Measurements from ENCODE around the gene IL17RA.
A peak's percentile ranks its signal among the peaks of the same experiment; 100 is the strongest.
"Not testable (repeated sequence)": the region's sequence is repeated elsewhere in the genome, so short reads cannot be mapped to it uniquely, and the experiment has no call there.

Gene IL17RA

DNA sequence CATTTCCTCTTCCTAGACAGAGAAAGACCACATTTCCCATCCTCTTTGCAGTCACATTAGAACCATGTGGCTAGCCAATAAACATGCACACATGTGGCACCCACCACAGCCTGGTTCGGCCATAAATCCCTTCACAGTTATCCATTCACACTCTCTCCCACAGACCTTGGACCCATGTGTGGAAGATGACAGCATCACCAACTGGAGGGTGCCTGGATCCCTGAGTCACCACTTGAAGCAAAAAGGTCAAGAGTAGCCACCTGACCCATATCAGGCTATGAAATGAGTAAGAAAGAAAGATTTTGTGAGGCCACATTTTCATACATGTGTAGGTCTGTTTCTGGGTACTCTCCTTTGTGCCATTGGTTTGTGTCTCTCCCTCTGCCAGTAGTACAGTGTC, 45.4 kb downstream of the IL17RA start:
- no peak for DNase-seq

DNA sequence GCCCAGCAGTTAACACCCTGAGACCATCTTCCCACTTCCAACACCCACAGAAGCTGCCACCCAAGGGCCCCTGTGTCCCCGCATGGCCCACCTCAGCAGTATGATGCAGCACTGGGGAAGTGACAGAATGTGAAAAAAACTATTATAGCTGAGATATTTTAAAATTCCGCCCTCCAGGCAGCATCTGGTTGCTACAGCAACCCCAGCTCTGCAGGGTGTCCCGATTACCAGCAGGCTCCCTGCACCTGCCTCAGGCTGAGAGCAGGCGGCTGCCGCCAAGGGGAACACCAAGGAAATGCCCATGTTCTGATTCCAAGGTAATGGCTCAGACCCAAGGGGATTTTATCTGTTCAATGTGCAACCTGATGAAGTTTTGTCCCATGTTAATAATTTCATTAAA, 46.9 kb downstream of the IL17RA start:
- no peak for DNase-seq

DNA sequence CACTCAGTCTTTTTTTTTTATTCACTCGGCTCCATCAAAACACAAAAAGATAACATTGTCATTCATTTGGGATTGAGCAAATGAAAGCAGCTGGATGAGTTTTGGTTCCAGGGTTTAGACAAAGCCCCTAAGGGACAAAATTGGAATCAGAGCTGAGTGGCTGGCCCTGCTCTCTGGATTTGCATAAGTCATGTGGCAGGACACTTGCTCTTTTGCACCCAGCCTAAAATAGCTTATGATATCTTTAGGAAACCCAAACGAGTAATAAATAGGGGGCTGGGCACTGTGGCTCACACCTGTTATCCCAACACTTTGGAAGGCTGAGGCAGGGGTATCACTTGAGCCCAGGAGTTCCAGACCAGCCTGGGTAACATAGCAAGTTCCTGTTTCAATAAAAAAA, 47.3 kb downstream of the IL17RA start:
- DNase-seq = no peak

DNA sequence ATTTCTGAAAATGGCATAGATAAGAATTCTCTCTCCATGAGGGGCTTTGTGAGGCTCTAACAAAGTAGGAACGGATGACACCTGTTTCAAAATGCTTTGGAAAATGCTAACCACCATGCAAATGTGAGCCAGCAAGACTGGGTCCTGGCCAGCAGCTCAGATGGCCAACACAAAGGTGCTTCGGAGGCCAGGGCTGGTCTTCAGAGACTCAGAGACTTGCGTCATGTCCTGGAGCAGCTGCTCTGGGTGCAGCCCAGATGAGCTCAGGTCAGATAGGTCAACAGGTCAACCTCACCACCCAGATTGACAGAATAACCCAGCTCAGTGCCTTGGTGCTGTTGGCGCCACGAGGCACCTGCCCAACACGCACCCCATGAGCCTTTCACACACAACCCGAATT, 48.3 kb downstream of the IL17RA start:
- no peak for DNase-seq

DNA sequence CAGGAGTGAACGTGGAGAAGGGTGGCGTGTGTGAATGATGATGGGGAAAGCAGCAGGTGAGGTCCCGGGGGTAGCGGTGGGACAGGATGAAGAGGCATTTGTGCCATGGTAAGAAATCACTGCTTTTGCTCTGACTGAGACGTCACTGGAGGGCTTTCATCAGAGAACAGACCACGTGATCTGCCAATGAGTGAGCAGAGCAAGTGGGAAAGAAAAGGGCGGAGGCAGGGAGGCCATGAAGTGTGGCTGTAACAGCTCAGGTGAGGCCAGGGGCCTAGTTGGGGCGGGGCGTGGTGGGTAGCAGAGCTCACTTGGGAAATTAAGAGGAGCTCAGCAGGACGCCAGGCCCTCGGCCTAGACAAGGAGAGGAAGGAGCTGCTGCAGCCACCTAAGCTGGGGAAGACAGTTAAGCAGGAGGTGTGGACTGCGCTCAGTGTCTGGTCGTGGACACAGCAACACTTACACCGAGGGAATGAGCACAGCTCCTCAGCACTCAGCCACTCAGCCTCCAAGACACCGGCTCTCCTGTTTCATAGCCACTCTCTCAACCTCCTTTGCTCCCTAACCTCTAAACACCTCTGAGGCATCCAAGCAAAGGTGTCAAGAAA, 50.5 kb downstream of the IL17RA start:
- DNase-seq = no peak

DNA sequence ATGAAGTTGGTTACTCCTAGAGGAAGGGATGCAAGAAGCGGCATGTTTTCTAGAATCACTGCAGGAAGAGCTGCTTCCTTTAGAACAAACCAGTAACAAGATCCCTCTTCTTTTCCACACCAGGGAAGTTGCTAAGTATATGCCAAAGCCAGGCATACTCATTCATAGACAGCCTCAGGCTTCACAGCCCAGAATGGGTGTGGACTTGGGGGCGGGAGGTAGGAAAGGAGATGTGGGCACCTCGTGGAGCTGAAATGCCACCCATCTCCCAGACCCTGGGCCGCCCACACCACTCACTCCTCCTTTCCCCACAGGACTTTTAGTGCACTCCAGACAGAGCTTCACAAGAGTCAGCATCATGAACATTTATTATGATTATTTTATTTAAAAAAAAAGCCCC, 52.4 kb downstream of the IL17RA start:
- no peak for DNase-seq

DNA sequence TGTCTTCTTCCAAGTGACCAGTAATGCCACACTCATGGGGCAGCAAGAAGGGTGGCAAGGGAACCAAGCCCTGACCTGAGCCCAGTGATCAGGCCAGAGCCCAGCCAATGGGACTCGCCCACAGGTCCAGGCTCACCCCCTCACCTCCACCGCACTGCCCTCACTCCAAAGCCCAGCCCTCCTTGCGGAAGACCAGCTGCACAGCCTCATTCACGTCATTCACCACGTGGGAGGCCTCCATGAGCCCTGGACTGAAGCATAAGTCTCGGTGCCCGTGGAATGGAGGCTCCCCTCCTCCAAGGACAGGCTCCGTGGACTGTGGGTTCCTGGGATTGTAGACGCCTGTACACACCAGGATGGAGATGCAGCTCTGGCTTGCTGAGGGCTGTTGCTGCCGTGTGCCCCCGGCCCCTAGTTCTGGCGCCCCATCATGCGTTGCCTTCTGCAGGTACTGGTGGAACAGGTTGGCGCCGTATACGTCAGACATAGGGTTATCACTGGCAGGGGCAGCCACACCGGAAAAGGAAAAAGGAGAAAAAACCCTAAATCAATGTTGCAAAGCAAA, 53.1 kb downstream of the IL17RA start:
- DNase-seq = no peak

DNA sequence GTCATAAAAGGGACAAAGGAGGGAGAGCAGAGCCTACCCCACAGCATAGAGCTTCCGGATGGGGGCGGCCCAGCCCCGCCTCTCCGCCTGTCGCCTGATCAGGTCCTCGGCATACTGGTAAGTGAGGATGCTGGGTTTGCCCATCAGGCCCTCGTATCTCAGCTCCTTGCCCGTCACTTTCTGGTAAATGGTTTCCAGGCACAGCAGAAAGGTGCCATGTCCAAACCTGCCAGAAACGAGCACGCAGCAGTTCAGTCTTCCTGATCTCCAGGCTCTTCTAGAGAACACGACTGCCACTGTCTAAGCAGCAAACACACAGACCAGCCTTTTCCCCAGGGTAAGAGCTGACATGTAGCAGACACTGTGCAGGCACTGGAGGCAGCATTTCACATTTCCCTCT, 53.7 kb downstream of the IL17RA start:
- DNase-seq = no peak

DNA sequence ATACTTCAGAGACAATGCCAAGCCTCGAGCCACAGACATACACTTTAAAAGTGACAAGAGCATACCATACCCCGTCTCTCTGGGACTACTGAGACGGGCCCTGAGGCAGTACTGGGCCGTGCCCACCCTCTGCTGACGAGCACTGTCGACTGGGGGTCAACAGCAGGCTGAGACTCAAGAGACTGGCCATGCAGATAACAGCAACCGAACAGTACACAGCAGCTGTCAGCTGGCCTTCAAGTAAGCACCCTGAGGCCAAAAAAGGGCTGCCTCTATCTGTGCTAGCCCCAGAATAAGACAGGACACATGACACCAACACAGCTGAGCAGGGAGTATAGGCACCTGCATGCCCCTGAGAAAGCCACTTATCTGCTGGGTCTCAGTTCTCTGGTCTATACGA, 55.2 kb downstream of the IL17RA start:
- no peak for DNase-seq

DNA sequence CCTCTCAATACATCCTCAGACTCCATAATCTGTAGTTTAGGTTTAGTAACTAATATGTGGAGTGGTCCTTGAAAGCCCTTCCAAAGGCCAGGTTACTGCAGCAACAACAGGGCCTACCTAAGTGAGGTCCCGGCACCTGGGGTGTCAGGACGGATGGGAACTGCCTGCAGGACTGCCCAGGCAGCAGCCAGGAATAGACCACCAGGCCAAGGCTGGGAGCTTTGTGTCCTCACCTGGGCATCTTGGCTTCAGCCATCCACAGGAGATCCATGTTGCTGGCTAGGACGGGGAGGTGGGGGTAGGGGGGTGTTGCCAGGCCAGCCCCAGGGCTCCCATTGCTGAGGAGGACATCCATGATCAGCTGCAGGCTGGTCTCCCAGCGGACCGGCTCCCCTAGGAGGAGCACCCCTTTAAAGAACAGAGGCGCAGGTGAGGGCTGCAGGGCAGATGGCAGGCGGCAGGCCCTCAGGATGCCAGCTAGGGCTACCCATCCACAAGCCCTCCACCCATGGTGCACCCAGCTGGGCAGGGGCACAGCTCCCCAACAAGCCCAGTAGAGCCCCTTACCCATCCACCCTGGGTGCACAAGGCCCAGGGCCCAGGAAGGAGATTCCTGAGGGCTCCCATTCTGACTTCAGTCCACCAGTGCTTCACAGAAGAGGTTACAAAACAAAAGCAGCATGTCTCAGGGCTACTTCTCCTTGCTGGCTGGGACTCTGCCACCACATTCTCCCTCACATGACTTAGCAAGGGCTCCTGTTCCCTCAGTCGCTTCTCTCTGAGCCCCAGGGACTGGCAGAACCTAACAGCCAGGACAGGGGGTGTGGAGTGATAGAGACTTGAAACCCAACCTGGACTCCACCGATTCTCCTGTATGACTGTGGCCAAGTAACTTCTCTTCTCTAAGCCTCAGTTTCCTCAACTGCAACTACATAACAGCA, 56.3 kb downstream of the IL17RA start:
- DNase-seq = no peak

DNA sequence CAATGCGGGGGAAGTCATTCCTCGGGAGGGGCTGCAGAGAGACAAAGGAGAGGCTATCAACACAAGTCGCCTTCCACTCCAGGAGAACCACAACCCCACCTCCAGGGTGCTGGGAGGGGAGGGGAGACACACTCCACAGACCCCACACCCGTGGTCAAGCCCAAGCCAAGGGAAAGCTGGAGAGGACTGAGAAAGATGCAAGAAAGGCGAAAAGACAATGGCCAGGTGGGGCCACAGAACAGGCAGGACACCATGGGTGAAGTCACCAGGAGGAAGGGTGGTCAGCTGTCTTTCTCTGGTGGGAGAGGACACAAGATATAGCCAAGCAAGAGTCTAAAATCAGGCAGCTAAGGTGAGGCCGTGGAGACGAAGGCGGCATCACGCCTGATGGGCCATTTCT, 58.3 kb downstream of the IL17RA start:
- no peak for DNase-seq

DNA sequence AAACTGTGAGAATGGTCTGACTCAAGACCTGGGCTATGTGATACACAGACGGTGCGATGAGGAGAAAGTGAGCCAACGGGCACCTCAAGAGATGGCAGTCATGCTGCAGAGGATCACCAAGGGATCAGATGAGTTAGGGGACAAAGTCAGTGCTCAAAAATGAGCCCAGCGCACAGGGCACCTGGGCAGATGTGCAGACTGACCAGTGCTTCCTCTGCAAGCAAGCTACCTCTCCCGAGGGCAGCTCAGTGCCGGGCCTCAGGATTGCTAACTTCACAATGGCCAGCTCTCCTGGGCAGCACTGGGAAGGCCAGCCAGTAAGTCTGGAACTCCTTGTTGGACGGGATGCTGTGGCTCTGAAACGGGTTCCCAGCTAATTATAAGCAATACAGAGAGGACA, 59.0 kb downstream of the IL17RA start:
- no peak for DNase-seq

DNA sequence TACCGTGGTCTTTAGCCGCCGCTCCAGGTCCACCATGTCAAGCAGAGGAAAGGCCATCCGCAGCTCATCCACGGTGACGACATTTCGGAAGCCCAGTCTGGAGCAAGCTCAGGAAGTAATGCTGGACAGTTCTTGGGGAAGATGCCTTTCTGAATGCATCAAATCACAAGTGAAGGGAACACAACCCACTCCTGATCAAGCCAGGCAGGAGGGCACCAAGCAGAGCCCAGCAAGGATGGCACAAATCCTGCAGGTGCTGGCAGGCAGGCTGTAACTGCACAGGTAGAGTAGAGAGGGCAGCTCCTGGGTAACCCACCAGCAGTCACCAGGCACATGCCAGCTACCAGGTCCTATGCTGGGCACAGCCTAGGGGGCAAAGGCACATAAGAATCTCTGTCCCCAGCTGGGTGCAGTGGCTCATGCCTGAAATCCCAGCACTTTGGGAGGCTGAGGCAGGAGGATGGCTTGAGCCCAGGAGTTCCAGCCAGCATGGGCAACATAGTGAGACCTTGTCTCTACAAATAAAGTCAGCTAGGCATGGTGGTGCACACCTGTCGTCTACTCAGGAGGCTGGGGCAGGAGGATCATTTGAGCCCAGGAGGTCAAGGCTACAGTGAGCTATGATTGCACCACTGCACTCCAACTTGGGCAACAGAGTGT, 60.4 kb downstream of the IL17RA start:
- DNase-seq = no peak

DNA sequence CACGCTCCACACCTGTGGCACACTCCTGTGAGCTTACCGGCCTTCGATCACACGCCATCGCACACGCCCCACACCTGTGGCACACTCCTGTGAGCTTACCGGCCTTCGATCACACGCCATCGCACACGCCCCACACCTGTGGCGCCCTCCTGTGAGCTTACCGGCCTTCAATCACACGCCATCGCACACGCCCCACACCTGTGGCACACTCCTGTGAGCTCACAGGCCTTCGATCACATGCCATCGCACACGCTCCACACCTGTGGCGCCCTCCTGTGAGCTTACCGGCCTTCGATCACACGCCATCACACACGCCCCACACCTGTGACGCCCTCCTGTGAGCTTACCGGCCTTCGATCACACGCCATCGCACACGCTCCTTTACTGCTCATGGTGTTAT, 62.7 kb downstream of the IL17RA start:
- not testable (repeated sequence) for DNase-seq

DNA sequence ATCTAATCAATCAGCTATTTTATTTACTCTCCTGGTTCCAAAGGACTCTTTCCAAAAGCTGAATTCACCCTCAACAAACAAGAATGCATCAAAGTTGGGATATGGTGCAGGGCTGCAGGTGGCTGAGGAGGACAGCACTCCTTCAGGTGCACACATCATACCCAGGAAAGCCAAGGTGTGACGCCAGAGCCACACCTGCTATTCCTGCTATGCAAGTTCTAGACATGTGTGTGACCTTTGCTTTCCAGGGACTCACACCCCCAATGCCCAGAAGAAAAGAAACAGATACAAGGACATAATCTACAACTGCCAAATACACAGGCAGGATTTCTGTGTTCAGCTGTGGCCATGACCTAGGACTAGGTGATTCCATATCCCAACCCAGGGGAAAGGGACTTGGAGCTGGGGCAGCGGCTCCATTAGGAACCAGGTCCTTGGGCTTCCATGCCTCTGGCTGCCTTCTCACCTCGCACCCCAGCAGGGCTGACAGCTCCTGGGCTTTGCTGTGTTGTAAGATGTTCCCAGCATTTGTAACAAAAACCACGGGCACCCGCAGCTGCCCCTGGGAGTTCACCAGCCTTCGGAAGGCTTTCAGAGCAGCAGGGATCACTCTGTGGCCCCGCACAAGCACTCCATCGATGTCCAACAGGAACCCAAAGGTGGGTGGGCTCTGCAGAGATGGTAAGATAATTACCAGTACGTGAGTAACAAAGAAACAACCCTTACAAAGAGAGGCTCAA, 64.4 kb downstream of the IL17RA start:
- DNase-seq = no peak

DNA sequence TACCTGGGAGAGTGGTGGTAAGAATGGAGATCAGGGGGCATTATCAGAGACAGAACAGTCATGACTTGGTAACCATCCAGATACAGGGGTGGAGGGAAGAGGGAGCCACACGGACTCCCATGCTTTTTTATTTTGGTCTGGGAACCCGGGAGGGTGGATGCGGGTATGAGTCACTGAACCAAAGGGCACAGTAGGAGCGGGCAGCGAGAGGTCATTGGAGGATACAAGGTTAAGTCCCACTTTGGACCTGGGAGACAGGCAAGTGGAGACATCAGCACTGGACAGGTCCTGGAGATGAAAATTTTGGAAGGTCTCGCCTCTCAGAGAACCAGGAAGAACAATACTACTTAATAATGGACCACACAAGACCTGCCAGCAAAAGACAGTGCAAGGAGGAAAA, 67.5 kb downstream of the IL17RA start:
- no peak for DNase-seq

DNA sequence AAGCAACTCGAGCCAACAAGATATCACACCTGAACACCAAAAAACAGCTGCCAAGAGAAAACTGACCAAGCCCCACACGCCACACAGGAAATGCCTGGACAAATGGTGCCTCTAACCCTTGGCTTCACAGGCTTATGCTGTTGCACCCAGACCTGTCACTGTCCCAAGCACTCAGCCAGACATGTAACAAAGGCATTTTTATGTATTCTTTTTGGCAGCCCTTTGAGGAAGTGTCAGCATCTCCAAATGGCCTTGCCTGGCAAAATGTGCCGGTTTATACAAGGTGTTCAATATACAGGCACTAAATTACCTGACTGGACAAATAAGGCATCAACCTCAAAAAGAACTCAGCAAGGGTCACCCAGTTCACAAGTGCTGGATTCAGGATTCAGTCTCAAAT, 68.2 kb downstream of the IL17RA start:
- DNase-seq = no peak

DNA sequence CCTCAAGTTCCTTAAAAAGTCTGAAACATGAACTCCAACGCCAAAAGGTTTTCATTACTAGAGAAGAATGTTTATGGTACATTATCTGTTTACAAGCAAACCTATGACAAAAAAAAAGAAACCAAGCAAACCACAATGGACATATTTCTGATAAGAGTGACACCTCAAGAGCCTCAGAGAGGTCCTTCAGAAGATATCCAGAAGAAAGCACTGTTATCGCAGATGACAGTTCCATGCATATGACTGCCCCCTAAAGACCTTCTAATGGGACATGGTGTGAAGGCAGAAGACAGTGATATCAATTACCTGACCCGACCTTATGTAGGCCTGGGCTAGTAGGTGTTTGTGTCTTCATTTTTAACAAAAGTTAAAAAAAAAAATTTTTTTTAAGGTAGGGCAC, 71.1 kb downstream of the IL17RA start:
- DNase-seq = no peak

DNA sequence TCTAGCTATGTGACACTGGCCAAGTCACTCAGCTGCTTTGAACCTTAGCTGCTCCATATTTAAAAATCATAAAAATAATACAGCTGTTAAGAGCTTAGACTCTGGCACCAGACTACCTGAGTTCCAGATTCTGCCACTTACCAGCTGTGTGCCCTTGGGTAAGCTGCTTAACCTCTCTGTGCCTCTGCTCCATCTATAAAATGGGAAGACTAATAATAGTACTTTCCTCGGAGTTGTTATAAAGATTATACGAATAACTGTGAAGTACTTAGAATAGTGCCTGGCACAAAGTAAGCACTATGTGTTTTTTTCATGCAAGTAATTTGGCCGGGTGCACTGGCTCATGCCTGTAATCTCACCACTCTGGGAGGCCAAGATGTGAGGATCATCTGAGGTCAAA, 72.9 kb downstream of the IL17RA start:
- no peak for DNase-seq

DNA sequence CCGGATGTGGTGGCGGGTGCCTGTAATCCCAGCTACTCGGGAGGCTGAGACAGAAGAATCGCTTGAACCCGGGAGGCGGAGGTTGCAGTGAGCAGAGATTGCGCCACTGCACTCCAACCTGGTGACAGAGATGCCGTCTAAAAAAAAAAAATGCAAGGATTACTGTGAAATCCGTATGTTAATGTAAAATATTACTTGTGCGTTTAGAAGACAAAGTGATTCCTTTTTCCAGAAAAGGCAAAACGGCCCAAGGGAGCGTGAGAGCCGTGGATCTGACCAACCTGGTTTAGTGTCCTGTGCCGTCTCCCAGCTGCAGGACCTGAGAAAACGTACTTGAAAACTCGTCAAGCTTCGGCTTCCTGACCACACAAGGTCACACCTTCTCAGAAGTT, 73.4 kb downstream of the IL17RA start:
- no peak for DNase-seq

DNA sequence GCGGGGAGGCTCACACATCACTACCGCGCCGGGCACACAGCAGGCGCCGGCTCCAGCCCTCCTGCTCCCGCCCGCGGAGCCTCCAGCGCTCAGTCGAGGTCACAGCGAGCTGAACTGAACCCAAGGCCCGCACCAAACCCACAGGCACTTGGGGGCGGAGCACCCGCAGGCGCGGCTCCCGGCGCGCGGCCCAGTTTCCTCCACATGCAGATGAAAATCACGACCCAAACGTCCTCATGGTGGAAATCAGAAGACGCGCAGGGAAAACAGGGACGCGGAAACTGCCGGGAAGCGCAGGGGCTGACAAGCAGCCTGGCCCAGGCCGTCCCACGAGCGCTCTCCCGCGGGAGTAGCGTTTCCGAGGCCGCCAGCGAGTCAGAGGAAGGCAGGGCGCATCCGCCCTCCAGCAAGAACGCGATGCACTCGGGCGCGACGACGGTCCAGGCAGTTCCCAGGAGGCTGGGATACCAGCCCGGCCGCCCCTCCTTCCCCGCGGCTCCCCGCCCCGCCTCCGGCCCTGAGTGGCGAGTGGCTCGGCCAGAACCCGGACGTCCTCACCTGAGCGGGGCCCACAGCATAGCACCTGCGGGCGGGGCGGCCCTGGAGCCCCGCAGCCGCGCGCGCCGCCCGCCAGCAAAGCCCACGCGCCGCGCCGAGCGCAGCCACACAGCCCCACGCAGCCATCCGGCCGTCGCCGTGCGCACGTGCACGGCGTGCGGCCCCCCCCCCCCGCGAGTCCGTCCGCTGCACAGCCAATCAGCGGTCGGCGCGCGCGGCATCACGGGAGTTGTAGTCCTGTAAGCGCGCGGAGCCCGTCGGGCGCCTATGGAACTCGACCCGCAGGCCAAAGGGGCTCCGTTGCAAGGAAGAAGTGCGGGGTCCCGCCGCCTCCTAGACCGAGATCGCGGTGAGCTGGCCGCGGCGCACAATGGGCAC, 74.0 kb downstream of the IL17RA start, which contains the start of gene HDHD5:
Gene HDHD5 (minus strand): TSS at position 710 of the 936 bp plus-strand sequence. CDS start 26 bp downstream, at position 684.
- DNase-seq = peak; percentile 86

DNA sequence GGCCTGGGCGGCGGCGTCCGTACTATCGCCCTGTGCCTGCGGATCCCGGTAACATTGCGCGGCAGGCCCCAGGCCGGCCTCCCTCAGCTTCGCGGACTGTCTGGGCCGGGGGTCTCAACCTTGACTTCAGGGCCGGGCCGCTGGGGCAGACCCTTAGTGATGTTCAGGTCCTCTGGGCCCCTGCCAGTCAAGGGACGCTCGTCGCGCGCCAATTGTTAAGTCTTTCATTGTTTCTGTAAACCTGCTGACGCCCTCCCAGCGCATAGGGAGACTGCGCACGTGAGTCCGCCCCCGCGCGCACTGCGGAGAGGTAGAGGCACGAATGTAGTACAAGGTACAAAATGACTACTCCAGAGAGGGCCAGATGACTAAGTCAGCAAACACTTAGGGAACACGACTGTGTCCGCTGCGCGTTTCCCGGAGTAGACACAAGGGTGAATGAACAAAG, 74.7 kb downstream of the IL17RA start:
- DNase-seq = no peak
